ENCODE measurements around the gene UMODL1. TPM values are rescaled to one million over a fixed set of nuclear protein-coding genes. Genes with fewer than 3 reads are reported as not detected.
A peak's percentile ranks its signal among the peaks of the same experiment; 100 is the strongest.

UMODL1 gene
- total and polyA plus RNA-seq, 2 donors from 2014 or later = 0.39 TPM; not detected in 1

DNA sequence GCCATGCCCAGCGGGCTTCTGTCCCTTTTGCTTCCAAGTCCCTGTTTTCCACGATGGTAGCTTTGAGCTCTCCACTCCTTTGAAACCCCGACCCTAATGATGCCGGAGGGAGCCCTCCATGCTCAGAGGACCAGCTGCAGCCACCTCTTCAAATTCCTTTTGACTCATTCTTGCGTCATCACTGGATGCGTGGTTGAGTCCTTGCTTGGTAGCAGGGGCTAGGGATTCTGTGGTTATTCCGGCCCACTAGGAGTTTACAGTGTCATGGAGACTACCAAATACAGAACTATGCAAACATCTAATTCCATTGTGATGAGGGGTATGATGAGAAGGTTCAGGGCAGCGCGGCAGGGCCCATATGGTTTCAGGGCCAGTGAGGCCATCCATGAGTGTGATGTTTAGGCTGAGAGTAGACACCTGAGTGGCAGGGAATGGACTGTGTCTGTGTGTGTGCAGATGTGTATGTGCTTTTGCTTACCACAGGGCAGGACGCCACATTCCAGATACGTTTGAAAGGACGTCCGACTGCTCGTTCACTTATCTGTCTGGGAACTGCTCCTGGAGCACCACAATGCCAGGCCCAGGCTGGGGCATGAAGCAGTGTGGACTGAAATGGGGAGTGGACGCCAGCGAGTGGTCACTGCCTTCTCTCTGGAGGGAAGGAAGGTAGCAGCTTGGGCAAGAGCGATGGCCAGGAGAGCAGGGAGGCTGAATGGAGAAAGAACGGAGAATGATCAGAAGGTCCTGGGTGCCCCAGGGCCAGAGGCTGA, 30.5 kb upstream of the UMODL1 start:
- no peak overlapping the region for H3K9ac ChIP-seq (ENCODE audit: low read length in 3 of 3)
- H3K4me1 ChIP-seq (ENCODE audit: control insufficient read depth in 2 of 3, insufficient read depth in 2 of 3, low read depth in 1 of 3, low read length in 3 of 3) = no peaks in the 10 kb centered on the region
- H3K4me3 ChIP-seq (ENCODE audit: low read length in 3 of 3) = no peak overlapping the region
- intact Hi-C loops (cut with DNase I) = no loop called here
- no peaks in the 10 kb centered on the region for H3K27me3 ChIP-seq (ENCODE audit: control insufficient read depth, insufficient read depth, low read length)
- no peak overlapping the region for H3K27ac ChIP-seq (ENCODE audit: low read depth in 2 of 2, low read length in 2 of 2)
- TF ChIP-seq, protein P1, sequence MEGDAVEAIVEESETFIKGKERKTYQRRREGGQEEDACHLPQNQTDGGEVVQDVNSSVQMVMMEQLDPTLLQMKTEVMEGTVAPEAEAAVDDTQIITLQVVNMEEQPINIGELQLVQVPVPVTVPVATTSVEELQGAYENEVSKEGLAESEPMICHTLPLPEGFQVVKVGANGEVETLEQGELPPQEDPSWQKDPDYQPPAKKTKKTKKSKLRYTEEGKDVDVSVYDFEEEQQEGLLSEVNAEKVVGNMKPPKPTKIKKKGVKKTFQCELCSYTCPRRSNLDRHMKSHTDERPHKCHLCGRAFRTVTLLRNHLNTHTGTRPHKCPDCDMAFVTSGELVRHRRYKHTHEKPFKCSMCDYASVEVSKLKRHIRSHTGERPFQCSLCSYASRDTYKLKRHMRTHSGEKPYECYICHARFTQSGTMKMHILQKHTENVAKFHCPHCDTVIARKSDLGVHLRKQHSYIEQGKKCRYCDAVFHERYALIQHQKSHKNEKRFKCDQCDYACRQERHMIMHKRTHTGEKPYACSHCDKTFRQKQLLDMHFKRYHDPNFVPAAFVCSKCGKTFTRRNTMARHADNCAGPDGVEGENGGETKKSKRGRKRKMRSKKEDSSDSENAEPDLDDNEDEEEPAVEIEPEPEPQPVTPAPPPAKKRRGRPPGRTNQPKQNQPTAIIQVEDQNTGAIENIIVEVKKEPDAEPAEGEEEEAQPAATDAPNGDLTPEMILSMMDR (IDR thresholded peaks at IDR 0.05; ENCODE audit: borderline replicate concordance, extremely low read depth, insufficient read depth) = no peak
- peak in 1 of 5 donors; percentile 39 for DNase-seq
- no peak for FAIRE-seq
- no peaks in the 10 kb centered on the region for H3K9me3 ChIP-seq (ENCODE audit: control insufficient read depth in 2 of 3, insufficient read depth in 1 of 3, low read length in 3 of 3)
- H3K36me3 ChIP-seq (ENCODE audit: control insufficient read depth in 2 of 3, insufficient read depth in 3 of 3, low read length in 3 of 3) = no peaks in the 10 kb centered on the region

DNA sequence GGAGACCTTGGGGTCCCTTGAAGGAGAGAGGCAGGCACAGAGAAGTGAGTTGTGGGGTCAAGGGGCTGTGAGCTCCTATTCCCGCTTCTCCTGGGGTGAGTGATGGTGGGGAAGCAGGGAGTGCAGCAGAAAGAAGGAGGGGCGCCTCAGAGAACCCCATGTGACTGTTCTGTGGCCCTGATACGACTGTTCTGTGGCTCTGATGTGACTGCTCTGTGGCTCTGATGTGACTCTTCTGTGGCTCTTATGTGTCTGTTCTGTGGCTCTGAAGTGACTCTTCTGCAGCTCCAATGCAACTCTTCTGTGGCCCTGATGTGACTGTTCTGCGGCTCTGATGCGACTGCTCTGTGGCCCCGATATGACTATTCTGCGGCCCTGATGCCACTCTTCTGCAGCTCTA, 29.9 kb upstream of the UMODL1 start:
- Histone ChIP-seq H3K4me1 (ENCODE audit: control insufficient read depth in 2 of 3, insufficient read depth in 2 of 3, low read depth in 1 of 3, low read length in 3 of 3) (no peaks in the 10 kb centered on the region), H3K9me3 (ENCODE audit: control insufficient read depth in 2 of 3, insufficient read depth in 1 of 3, low read length in 3 of 3) (no peaks in the 10 kb centered on the region), H3K4me3 (ENCODE audit: low read length in 3 of 3) (no peak overlapping the region), H3K36me3 (ENCODE audit: control insufficient read depth in 2 of 3, insufficient read depth in 3 of 3, low read length in 3 of 3) (no peaks in the 10 kb centered on the region), H3K9ac (ENCODE audit: low read length in 3 of 3) (no peak overlapping the region), H3K27me3 (ENCODE audit: control insufficient read depth, insufficient read depth, low read length) (no peaks in the 10 kb centered on the region), H3K27ac (ENCODE audit: low read depth in 2 of 2, low read length in 2 of 2) (no peak overlapping the region)
- intact Hi-C loops (cut with DNase I) = no loop called here
- TF ChIP-seq, protein P1 (IDR thresholded peaks at IDR 0.05; ENCODE audit: borderline replicate concordance, extremely low read depth, insufficient read depth) = no peak
- DNase-seq = peak in 1 of 5 donors; percentile 4
- no peak for FAIRE-seq

DNA sequence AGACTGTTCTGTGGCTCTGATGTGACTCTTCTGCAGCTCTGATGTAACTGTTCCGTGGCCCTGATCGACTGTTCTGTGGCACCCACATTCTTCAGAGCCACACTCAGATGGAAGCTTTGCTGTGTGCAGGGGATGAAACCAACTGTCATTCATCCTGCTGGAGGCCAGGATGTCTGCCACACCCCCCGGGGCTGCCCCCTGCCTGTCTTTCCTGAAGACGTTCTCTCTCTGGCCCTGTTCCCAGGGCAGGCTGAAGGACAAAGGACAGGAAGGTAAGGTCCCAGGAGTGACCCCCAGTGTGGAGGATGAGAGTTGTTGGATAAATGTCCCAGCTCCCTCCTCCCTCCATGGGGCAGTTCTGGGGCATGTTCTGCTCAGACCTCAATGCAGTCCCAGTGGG, 29.4 kb upstream of the UMODL1 start:
- Histone ChIP-seq H3K9ac (ENCODE audit: low read length in 3 of 3) (no peak overlapping the region), H3K27ac (ENCODE audit: low read depth in 2 of 2, low read length in 2 of 2) (no peak overlapping the region), H3K9me3 (ENCODE audit: control insufficient read depth in 2 of 3, insufficient read depth in 1 of 3, low read length in 3 of 3) (no peaks in the 10 kb centered on the region), H3K27me3 (ENCODE audit: control insufficient read depth, insufficient read depth, low read length) (no peaks in the 10 kb centered on the region), H3K4me3 (ENCODE audit: low read length in 3 of 3) (no peak overlapping the region), H3K36me3 (ENCODE audit: control insufficient read depth in 2 of 3, insufficient read depth in 3 of 3, low read length in 3 of 3) (no peaks in the 10 kb centered on the region), H3K4me1 (ENCODE audit: control insufficient read depth in 2 of 3, insufficient read depth in 2 of 3, low read depth in 1 of 3, low read length in 3 of 3) (no peaks in the 10 kb centered on the region)
- DNase-seq = peak in 1 of 5 donors; percentile 19
- TF ChIP-seq, protein P1 (IDR thresholded peaks at IDR 0.05; ENCODE audit: borderline replicate concordance, extremely low read depth, insufficient read depth) = no peak
- intact Hi-C loops (cut with DNase I) = no loop called here
- no peak for FAIRE-seq

Measured in kidney (tissue), 14 donors.